Measurements from ENCODE around the gene IGSF21.

Gene IGSF21

DNA sequence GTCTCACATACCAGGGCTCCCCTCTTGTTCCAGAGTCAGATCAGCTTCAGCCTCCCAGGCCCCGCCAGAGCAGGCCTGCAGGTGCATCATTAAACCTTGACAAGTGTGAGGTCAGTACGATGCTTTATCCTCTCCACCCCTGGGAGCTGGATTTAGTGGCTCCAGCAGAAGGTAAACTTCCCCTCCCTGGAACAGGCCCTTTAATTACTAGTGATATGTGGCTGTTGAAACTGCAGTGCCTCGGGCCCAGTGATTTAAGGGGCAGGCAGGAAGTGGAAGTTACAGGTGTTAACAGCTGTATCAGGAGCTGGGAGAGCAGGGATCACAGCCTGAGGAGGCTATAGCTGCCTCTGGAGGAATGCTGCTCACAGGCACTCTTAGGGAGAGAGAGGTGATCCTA, 240.8 kb downstream of the IGSF21 start:
- no peak for TF ChIP-seq GATA2 (IDR thresholded peaks at IDR 0.05; ENCODE audit: low read depth, low read length)
- TF ChIP-seq GATA3 (IDR thresholded peaks at IDR 0.05; ENCODE audit: low read depth, low read length), result no peak

DNA sequence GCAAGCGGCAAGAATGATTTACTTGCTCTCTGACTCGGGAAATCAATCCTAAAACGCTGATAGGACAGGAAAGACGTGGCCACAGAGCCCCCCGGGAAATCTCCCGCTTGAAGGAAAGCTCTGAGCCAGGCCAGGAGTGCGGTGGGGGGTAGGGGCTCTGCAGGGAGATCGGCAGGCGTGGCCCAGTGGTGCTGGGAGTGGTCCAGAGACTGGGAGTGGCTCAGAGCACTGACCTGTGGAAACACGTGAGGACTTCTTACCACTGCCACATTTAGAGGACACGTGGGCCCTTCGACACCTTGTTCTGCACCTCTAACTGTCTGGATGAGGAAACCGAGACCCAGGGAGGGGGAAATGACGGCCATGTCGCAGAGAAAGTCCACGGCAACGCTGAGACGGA, 243.1 kb downstream of the IGSF21 start:
- TF ChIP-seq GATA2 (IDR thresholded peaks at IDR 0.05; ENCODE audit: low read depth, low read length) (no peak), GATA3 (IDR thresholded peaks at IDR 0.05; ENCODE audit: low read depth, low read length) (no peak)

DNA sequence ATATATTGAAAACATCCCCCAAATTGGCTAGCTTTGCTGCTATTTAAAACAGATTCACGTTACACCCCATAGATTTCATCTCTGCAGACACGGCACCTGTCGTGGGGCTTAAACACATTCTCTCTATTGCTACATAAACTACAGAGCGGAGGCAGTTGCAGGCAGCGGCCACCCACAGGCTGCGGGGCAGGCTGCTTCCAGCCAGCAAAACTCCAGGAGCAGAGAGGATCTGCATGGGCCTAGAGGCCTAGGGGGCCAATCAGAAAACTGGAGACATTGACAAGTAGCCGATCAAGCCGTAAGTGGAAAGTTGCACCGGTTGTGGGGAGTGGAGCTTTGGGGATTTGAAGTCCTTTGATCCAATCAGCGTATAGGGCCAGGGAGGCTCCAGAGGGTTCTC, 244.1 kb downstream of the IGSF21 start:
- TF ChIP-seq GATA3 (IDR thresholded peaks at IDR 0.05; ENCODE audit: low read depth, low read length), result no peak
- no peak for TF ChIP-seq GATA2 (IDR thresholded peaks at IDR 0.05; ENCODE audit: low read depth, low read length)

DNA sequence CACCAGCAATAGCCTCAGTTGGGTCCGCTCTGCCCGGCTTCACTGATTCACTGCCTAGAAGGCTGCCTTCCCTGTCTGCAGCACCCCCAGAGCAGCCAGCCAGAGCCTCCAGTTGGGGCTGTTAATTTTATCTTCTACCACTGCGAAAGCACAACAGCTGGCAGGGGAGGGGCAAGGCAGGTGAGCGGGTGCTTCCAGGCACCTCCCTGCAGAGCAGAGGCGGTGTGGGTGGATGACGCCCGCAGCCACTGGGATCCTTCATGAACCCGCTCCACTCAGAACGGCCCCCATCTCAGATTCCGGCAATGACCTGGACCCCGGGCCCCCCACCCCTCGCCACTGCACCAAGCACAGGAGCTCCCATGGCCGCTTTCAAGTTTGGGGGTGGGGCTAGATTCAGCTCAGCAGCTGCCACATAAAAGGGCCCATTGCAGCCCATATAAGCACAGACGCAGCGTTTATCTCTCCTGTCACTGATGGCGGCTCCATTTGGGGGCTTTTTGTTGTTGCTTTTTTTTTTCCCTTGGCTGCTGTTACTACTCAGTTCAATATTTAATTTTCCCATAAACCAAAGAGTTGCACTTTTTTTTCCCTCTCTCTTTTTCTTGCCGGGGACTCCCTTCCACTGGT, 245.2 kb downstream of the IGSF21 start:
- TF ChIP-seq GATA3 (IDR thresholded peaks at IDR 0.05; ENCODE audit: low read depth, low read length) (no peak), GATA2 (IDR thresholded peaks at IDR 0.05; ENCODE audit: low read depth, low read length) (no peak)

DNA sequence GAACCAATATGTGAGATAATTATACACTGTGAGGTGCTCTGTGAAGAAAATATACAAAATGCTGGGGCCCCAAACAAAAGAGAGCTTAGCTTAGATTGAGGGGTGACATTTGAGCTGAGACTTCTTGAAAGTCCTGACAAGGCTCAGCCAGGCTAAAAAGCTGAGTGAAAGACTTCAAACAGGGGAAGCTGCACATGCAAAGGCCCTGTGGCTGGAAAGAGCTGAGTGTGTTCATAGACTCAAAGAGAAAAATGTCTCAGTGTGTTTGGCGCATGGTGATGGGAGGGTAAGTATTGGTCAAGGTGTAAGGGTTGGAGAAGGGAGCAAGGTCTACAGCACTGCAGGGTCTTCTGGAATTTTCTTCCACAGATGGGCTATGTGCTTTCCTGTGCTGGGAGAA, 245.9 kb downstream of the IGSF21 start:
- TF ChIP-seq GATA3 (IDR thresholded peaks at IDR 0.05; ENCODE audit: low read depth, low read length) (no peak), GATA2 (IDR thresholded peaks at IDR 0.05; ENCODE audit: low read depth, low read length) (no peak)

DNA sequence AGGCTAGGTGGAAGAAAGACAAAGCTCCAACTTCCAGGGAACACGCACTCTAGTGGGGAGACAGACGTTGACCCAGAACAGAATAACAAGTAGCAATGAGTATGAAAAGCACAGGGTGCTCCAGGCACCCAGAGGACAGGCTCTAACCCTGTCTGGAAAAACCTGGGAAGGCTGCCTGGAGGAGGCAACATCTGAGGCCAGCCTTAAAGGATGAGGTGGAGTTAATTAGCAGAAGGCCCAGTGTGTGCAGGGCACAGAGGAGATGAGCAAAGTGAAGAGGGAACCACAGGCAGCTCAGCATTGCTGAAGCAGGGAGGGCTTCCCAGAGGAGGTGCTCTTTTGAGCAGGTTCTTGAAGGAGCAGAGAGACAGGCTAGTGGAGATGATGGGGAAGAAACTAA, 246.4 kb downstream of the IGSF21 start:
- TF ChIP-seq GATA2 (IDR thresholded peaks at IDR 0.05; ENCODE audit: low read depth, low read length) (no peak), GATA3 (IDR thresholded peaks at IDR 0.05; ENCODE audit: low read depth, low read length) (no peak)

DNA sequence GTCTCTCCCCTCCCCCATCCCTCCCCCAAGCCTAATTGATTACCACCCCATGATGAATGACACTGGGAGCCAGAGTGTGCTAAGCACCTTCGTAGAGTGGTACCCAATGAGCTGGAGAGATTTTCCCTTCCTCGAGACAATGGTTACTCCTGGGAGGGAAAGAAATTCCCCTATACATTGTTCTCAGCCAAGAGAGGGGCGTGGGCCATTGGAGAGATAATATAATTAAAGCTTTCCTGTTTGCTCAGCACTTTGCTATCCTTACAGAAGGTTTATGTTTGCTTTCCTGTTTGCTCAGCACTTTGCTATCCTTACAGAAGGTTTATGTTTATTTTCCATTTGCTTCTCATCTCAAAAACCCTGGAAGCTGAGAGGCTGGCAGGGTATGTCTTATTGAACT, 247.0 kb downstream of the IGSF21 start:
- no peak for TF ChIP-seq GATA3 (IDR thresholded peaks at IDR 0.05; ENCODE audit: low read depth, low read length)
- no peak for TF ChIP-seq GATA2 (IDR thresholded peaks at IDR 0.05; ENCODE audit: low read depth, low read length)

DNA sequence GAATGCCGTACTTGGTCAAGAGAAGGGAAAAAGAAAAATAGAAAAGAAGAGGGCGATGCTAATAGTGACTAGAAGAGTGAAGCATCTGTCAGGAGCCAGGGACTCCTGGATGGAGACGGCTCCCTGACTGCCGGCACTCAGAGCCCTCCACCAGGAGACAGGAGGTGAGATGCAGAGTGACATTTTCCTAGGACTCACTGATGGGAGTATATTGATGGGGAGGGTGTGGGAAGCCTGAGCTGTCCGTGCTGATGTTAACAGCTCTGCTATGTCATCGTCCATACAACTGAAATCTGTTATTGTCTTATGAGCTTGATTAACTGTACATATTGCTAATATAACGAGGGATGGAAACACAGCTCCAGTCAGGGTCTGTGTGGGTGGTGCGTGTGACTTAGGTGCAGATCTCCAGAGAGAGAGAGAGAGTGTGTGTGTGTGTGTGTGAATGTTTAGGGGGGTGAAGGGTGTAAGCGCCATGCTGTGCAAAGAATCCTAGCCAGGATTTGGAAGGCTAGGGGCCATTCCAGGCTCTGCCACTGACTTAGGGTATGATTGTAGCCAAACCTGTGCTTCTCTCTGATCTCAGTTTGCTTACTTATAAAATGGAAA, 250.1 kb downstream of the IGSF21 start:
- TF ChIP-seq GATA2 (IDR thresholded peaks at IDR 0.05; ENCODE audit: low read depth, low read length) (no peak), GATA3 (IDR thresholded peaks at IDR 0.05; ENCODE audit: low read depth, low read length) (no peak)

DNA sequence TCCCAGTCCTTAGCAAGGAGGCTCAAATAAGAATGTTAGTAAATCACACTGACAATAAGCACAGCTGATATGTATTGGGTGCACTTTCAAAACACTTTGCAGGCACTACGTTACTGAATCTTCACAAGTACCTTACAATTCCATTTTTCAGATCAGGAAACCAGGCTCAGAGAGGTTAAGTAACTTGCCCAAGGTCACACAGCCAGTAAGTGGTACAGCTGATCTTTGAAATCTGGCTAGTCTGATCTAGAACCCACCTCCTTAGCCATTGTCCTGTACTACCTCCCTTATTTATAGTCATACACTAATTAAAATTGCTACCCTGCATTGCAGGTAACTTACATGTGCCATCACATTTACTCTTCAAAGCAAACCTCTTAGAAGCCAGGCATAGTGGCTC, 251.0 kb downstream of the IGSF21 start:
- no peak for TF ChIP-seq GATA2 (IDR thresholded peaks at IDR 0.05; ENCODE audit: low read depth, low read length)
- TF ChIP-seq GATA3 (IDR thresholded peaks at IDR 0.05; ENCODE audit: low read depth, low read length), result no peak

DNA sequence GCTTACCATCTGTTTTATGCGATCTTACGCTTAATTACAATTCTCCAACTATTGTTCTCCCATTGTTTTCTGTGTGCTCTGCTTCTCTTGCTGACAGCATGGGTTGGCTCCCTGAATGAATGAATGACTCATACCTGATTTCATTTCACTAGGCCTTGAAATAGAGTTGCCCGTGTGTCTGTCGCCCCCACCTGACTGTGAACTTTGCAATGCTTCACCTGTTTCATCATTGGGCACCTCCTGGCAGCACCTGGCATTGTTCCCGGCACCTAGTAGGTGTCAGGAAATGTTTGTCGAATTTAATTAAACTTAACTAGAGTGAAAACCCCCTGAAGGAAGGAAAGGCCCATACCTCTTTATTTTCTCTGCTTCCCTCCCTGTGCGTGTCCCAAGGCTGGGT, 252.7 kb downstream of the IGSF21 start:
- no peak for TF ChIP-seq GATA3 (IDR thresholded peaks at IDR 0.05; ENCODE audit: low read depth, low read length)
- no peak for TF ChIP-seq GATA2 (IDR thresholded peaks at IDR 0.05; ENCODE audit: low read depth, low read length)

DNA sequence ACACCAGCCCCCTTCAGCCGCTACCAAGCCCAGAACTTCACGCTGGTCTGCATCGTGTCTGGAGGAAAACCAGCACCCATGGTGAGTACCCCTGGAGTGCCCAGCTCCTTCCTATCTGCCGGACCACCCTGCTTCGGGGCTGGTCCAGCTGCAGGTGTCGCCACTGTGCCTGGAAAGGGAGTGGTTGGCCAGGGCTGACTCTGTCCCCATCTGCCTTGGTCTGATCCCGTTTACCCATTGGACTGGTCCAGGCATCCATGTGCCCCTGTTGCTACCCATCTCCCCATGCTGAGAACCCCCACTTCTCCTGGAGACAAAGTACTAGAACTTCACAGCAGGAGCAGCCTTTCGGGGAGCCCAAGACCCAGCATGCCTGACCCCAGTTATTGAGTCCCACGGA, 254.6 kb downstream of the IGSF21 start:
- TF ChIP-seq GATA3 (IDR thresholded peaks at IDR 0.05; ENCODE audit: low read depth, low read length), result no peak
- TF ChIP-seq GATA2 (IDR thresholded peaks at IDR 0.05; ENCODE audit: low read depth, low read length), result no peak

DNA sequence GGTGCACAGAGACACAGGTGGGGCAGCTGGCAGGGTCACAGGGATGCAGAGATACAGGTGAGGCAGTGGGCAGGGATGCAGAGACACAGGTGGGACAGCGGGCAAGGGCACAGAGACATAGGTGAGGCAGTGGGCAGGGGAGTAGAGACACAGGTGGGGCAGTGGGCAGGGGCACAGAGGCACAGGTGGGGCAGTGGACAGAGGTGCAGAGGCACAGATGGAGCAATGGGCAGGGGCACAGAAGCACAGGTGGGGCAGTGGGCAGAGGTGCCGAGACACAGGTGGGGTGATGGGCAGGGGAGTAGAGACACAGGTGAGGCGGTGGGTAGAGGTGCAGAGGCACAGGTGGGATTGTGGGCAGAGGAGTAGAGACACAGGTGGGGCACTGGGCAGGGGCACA, 255.8 kb downstream of the IGSF21 start:
- no peak for TF ChIP-seq GATA2 (IDR thresholded peaks at IDR 0.05; ENCODE audit: low read depth, low read length)
- no peak for TF ChIP-seq GATA3 (IDR thresholded peaks at IDR 0.05; ENCODE audit: low read depth, low read length)

DNA sequence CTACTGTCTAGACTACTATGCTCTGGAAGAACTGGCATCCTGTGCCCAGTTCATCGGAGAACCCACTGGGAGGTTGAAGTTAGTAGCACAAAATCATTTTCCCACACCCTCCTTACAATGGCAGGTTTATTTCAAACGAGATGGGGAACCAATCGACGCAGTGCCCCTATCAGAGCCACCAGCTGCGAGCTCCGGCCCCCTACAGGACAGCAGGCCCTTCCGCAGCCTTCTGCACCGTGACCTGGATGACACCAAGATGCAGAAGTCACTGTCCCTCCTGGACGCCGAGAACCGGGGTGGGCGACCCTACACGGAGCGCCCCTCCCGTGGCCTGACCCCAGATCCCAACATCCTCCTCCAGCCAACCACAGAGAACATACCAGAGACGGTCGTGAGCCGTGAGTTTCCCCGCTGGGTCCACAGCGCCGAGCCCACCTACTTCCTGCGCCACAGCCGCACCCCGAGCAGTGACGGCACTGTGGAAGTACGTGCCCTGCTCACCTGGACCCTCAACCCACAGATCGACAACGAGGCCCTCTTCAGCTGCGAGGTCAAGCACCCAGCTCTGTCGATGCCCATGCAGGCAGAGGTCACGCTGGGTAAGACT, 257.6 kb downstream of the IGSF21 start:
- TF ChIP-seq GATA2 (IDR thresholded peaks at IDR 0.05; ENCODE audit: low read depth, low read length) (no peak), GATA3 (IDR thresholded peaks at IDR 0.05; ENCODE audit: low read depth, low read length) (no peak)

DNA sequence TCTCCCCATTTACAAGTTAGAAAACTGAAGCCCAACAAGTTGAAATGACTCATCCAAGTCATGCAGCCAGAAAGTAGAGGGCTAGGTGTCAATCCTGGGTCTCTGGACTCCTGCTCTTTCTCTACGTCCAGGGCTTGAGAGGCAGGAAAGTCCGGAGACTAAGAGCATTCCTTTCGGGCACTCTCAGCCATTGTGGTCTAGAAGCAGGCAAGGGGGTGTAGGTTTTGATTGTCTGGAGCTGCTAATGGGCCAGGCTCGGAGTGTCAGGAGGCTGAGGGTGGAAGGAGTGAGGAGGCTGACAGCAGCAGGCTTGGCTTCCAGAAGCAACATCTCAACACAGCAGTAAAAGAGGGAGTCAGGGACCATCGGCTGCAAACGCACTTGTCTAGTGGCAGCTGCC, 265.6 kb downstream of the IGSF21 start:
- TF ChIP-seq GATA3 (IDR thresholded peaks at IDR 0.05; ENCODE audit: low read depth, low read length), result no peak

DNA sequence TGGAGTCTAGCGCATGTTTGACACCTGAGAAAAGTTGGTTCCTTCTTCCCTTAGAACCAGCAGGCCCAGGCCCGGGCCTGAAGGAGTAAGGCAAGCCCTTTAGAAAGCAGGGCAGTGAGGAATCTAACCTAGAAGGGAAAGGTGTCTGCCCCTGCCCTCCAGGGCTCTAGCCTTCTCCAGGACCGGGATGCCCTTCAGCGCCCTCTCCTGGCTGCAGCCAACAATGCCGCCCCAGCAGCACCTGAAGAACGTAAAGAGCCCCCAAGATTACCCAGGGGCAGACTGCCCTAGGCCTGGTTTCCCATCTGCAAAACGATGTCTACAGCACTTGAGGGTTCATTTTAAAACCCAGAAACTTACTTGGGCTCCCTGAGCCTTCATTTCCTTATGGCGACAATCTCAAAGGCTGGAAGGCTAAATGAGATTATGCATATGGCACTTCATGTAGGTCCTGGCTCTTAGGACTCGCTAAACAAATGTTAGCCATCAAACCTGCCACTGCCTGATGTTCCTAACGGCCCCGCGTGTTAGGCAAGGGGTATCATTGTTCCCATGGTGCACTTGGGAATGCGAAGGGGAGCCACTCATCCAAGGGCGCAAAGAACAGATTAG, 266.4 kb downstream of the IGSF21 start:
- no peak for TF ChIP-seq GATA3 (IDR thresholded peaks at IDR 0.05; ENCODE audit: low read depth, low read length)
- no peak for TF ChIP-seq GATA2 (IDR thresholded peaks at IDR 0.05; ENCODE audit: low read depth, low read length)

Measured in SH-SY5Y (cell line).